ENCODE results near the gene NUCB2.

DNA sequence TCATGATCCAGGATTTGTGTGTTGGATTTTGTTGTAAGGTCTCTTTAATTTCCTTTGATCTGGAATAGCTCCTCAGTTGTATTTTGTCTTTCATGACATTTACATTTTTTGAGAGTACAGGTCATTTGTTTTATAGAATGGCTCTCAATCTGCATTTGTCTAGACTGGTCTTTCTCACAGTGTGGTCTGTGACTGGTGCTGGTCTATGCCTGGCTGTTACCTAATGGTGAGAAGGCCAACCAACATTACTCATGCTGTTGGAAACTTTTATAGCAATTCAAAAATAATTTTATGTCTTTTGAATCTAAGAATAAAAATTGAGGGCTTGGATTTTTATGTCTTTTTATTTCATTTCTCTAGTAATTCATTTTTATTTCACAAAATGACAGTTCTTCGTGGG lies 71.1 kb downstream of the NUCB2 start:
- TF ChIP-seq, protein P1, sequence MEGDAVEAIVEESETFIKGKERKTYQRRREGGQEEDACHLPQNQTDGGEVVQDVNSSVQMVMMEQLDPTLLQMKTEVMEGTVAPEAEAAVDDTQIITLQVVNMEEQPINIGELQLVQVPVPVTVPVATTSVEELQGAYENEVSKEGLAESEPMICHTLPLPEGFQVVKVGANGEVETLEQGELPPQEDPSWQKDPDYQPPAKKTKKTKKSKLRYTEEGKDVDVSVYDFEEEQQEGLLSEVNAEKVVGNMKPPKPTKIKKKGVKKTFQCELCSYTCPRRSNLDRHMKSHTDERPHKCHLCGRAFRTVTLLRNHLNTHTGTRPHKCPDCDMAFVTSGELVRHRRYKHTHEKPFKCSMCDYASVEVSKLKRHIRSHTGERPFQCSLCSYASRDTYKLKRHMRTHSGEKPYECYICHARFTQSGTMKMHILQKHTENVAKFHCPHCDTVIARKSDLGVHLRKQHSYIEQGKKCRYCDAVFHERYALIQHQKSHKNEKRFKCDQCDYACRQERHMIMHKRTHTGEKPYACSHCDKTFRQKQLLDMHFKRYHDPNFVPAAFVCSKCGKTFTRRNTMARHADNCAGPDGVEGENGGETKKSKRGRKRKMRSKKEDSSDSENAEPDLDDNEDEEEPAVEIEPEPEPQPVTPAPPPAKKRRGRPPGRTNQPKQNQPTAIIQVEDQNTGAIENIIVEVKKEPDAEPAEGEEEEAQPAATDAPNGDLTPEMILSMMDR (conservative IDR thresholded peaks at IDR 0.05; ENCODE audit: low read depth, low read length) = no peak
- TF ChIP-seq EZH2phosphoT487 (IDR thresholded peaks at IDR 0.05; ENCODE audit: borderline replicate concordance, low read length) (no peak), EZH2 (IDR thresholded peaks at IDR 0.05; ENCODE audit: low read length, unreplicated experiment) (no peak)

All from PC-3 (cell line).